8988T (cell line): ENCODE results near the gene TUFT1.
"Not testable (repeated sequence)": the region's sequence is repeated elsewhere in the genome, so short reads cannot be mapped to it uniquely, and the experiment has no call there.

Experiments used
- DNase-seq: peaks from one replicate; pipeline ENCODE4 v3.0.0; 2011

Gene TUFT1

GRCh38 chr1:151512801-151513625 is 27.1 kb upstream of the TUFT1 start:
- DNase-seq = no peak

GRCh38 chr1:151513626-151514121 is 26.4 kb upstream of the TUFT1 start:
- no peak for DNase-seq

DNA sequence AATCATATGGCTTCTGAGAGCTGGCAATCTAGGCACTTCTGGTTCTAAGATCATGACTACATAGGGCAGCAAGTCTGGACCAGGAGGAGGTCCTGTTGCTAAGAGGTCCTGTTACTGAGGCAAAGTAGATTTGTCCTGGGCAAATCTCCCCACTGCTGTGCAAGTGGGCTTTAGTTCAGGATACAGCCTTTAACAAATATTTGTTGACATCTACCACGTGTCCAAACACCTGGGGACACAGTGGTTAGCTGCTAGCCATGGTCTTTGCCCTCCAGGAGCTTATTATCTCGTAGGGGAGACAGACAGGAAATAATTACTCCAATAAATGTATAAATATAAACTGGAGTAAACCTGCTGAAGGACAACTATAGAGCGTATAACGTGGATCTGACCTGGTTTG is 25.7 kb upstream of the TUFT1 start:
- no peak for DNase-seq

GRCh38 chr1:151515265-151515664 is 24.8 kb upstream of the TUFT1 start:
- DNase-seq = no peak

DNA sequence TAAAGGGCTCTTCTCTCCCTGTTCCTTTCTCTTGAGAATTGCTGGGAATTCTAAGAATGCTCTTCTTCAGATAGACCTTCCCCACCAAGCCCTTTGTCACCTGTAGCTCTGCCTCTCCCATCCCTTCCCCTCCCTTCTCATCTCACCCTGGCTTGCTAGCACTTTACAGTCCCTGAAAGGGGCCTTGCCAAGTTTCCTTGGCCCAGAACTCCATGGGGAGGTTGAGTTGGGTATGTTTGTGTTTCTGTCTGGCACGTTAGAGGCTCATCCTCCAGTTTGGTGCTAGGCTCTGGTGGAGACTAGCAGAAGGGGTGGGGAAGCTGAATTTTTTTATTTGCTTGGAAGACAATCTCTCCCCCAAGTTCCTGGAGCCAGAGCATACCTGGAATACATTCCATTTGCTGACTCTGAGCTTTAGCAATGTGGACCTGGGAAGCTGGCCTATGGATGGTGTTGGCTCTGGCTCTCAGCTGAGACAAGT is 24.0 kb upstream of the TUFT1 start:
- DNase-seq = peak; percentile 48

DNA sequence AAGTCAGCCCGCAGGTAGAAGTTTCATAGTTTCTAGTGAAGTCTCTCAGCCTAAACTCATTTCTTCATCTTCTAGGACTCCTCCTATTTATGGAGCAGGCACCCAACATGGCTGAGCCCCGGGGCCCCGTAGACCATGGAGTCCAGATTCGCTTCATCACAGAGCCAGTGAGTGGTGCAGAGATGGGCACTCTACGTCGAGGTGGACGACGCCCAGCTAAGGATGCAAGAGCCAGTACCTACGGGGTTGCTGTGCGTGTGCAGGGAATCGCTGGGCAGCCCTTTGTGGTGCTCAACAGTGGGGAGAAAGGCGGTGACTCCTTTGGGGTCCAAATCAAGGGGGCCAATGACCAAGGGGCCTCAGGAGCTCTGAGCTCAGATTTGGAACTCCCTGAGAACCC is 21.7 kb upstream of the TUFT1 start:
- no peak for DNase-seq

- no peak for DNase-seq
These were observed 21.2 kb upstream of the TUFT1 start for GRCh38 chr1:151518936-151519335.

GRCh38 chr1:151519667-151520066 is 20.4 kb upstream of the TUFT1 start:
- DNase-seq = no peak

DNA sequence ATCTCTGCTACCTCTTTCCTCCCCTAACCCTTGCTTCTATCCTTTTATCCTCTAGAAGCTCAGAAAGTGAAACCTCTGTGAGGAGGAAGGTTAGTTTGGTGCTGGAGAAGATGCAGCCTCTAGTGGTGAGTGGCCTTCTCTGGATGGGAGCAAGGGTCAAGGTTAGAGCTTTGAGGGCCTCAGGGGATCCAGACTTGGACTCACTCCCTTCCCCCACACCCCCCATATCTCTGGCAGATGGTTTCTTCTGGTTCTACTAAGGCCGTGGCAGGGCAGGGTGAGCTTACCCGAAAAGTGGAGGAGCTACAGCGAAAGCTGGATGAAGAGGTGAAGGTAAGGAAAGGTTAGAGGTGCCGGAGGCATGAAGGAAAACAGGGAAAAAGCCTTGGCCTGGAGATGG is 19.8 kb upstream of the TUFT1 start:
- DNase-seq = no peak

GRCh38 chr1:151522427-151522826 is 17.7 kb upstream of the TUFT1 start:
- DNase-seq = not testable (repeated sequence)

DNA sequence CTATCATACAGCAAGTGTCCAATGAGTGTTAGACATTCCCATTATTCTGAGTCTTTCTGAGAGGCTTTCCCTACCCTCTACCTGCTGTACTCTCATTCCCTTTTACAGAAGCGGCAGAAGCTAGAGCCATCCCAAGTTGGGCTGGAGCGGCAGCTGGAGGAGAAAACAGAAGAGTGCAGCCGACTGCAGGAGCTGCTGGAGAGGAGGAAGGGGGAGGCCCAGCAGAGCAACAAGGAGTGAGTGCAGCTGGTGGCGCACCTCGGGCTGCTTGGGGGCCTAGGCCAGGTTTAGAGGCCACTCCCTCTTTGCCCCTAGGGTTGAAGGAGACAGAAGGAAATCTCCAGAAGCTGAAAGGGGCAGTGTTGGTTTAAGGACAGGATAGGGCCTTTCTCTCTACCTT is 16.8 kb upstream of the TUFT1 start:
- DNase-seq = no peak

GRCh38 chr1:151524736-151525135 is 15.4 kb upstream of the TUFT1 start:
- DNase-seq = no peak

DNA sequence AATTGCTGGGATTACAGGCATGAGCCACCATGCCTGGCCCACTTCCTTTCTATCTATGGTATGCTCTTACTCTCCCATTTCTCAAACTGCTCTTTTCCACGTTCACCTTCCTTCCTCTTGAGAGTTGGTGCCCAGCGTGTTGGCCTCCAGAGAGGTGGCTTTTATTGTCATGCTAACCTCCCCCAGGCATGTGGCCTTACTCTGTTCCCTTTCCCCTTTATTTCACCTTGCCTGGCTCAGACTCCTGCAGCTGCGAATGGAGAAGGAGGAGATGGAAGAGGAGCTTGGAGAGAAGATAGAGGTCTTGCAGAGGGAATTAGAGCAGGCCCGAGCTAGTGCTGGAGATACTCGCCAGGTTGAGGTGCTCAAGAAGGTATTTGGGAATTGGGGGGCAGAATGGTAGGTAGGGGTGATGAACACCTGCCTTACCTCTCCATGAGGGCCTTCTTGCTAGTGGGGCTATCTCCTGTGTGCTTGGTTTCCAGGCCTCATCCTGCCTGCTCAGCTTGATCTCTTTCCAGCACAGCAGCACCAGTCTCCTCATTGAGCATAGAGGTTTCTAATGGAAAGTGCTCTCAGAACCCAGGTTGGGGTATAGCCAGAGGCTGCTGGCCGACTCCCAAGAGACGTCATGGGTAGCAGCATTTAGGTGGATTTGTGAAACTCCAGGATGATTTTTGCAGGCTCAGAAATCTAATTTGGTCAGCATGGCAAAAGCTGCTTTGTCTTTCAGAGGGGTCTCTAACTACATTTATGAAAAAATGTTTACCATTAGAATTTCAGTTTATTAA is 13.2 kb upstream of the TUFT1 start:
- no peak for DNase-seq

GRCh38 chr1:151529211-151529702 is 10.9 kb upstream of the TUFT1 start:
- DNase-seq = no peak

GRCh38 chr1:151529781-151530180 is 10.3 kb upstream of the TUFT1 start:
- DNase-seq = no peak

DNA sequence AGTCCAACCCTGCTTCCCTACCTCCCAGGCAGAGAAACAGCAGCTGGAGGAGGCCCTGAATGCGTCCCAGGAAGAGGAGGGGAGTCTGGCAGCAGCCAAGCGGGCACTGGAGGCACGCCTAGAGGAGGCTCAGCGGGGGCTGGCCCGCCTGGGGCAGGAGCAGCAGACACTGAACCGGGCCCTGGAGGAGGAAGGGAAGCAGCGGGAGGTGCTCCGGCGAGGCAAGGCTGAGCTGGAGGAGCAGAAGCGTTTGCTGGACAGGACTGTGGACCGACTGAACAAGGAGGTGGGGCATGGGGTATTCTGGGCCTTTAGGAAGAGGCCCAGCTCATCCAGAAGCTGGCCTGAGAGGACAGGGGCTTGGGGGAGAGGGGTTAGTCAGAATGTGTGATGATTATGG is 9.6 kb upstream of the TUFT1 start:
- DNase-seq = no peak

- DNase-seq = no peak
These were observed 6.2 kb upstream of the TUFT1 start for GRCh38 chr1:151533870-151534269.

DNA sequence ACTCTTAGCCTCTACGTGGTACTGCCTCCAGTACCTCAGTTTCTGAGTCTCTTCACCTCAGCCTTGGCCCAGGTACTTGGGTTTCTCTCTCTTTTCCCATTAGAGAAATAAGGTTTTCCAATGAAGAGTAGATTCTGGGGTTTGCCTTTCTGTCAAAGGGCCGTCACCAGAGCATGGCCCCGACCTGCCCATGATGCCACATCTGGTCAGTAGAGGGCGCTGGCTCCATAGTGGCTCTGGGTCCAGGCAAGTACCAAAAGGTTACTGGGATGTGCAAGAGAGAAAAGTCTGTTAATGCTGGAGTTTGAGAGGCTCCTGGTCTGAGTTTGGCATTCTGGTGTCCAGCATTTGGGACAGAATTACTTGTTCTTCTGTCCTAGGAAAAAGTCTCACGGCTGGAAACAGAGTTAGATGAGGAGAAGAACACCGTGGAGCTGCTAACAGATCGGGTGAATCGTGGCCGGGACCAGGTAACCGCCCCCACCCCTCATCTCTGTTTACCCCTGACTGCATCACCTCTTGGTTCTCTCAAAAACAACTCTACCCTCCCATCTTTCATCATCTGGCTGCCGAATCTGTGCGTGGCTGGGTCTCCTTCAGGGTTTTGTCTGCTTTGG is 5.3 kb upstream of the TUFT1 start:
- DNase-seq = no peak

DNA sequence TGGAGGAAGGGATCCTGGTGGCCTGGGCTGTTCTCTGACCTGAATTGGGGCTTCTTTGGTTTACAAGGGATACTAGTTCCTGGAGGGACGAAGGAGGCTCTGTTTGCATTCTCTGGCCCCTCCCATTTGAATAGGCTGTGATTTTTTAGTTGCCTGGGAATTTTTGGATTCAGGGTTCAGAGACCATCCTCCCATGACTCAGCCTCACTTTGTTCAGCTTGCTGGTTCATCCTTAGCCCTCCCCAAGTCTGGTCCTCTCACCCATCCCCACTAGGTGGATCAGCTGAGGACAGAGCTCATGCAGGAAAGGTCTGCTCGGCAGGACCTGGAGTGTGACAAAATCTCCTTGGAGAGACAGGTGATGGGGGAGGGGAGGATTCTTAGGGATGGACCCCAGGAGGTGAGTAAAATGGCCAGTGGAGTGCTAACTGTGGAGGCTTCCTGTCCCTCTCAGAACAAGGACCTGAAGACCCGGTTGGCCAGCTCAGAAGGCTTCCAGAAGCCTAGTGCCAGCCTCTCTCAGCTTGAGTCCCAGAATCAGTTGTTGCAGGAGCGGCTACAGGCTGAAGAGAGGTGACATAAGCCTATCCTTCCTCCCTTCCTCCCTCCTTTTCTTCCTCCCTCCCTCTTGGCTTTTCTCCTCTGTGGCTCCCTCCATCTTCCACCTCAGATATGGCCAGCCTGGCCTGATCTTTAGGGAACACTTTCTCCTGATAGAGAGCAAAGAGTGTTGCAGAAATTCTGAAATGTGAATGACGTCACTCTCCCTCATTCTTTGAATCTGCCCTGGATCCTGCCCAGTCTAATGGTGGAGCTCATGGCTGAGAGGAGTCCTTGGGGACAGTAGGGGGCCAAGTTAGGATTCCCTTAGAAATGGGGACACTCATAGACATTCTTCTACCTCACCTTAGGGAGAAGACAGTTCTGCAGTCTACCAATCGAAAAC is 4.5 kb upstream of the TUFT1 start:
- DNase-seq = no peak

DNA sequence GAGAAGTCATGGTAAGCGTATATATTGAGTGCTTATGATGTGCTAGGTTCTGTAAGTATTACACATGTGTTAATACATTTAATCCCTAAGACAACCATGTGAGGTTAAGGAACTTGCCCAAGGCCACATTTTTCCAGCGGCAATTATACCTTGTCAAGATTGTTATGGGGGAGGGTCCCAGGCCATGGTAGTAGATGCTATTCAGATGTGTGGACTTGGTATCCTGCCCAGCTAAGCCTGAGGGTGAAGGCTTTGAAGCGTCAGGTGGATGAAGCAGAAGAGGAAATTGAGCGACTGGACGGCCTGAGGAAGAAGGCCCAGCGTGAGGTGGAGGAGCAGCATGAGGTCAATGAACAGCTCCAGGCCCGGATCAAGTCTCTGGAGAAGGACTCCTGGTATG is 3.6 kb upstream of the TUFT1 start:
- DNase-seq = no peak

GRCh38 chr1:151537112-151537511 is 3.0 kb upstream of the TUFT1 start:
- DNase-seq = peak; percentile 72
